RPMI7951 (cell line): Measurements from ENCODE around the gene DOCK1. TPM values are rescaled to one million over a fixed set of nuclear protein-coding genes. Genes with fewer than 3 reads are reported as not detected.

Source experiments
- DNase-seq: peaks from one replicate; pipeline ENCODE4 v3.0.0-alpha.2; 2012; ENCODE audit warnings: low read depth
- total RNA-seq: library from RNA; depleted of rRNA; stranded (reverse); fragments of >200 nt; shearing (Covaris generic); gene quantifications from 2 replicates; pipeline ENCODE4 v1.2.3, GENCODE V29; 2014

Gene DOCK1
- total RNA-seq, 1 experiment from 2014 or later: 15.7 TPM

- no peak for DNase-seq
Observed at GRCh38 chr10:127135844-127136577, 230.8 kb downstream of the DOCK1 start.

- no peak for DNase-seq
Observed at GRCh38 chr10:127137391-127137790, 232.2 kb downstream of the DOCK1 start.

DNA sequence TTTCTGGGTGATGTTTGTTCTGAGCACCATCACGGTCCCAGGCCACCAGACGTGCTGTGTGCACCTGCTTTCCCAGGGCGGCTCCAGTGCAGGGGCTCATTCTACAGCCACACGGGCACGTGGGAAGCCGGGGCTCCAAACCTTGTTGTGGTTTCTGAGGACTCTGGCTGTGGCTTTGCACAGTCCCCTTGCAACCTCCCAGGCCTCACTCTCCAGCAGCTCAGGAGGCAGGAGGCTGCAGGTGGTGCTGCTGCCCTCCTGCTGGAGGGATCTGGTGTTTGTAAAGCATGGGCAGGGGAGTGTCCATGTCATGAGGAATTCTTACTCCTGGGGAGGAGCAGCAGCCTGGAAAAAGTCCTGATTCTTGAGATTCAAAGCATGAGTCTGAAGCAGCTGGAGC, 236.9 kb downstream of the DOCK1 start:
- DNase-seq: no peak

DNA sequence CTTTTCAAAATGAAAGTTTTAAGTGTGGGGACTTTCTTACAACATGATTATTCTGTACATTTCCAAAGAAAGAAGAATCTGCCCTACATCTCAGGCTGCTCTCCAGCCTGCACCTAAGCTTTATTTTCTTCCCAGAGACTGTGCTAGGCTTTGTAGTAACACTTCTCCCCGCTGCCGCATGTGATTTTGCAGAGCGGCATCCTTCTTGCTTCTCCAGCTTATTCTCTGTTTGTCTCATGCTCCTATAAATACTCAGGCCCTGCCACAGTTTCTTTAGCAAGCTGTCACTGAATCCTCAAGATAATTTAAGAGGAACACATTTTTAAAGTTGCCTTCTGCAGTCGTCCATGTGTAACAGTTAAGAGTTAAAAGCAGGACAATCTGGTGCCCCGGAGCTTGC, 237.6 kb downstream of the DOCK1 start:
- no peak for DNase-seq

- peak; percentile 74 for DNase-seq
Observed at GRCh38 chr10:127145173-127145572, 239.9 kb downstream of the DOCK1 start.

- DNase-seq: no peak
Observed at GRCh38 chr10:127146661-127147060, 241.4 kb downstream of the DOCK1 start.

- peak; percentile 87 for DNase-seq
Observed at GRCh38 chr10:127148066-127148932, 243.1 kb downstream of the DOCK1 start.

GRCh38 chr10:127148933-127149220, 243.6 kb downstream of the DOCK1 start:
- DNase-seq: peak; percentile 76

DNA sequence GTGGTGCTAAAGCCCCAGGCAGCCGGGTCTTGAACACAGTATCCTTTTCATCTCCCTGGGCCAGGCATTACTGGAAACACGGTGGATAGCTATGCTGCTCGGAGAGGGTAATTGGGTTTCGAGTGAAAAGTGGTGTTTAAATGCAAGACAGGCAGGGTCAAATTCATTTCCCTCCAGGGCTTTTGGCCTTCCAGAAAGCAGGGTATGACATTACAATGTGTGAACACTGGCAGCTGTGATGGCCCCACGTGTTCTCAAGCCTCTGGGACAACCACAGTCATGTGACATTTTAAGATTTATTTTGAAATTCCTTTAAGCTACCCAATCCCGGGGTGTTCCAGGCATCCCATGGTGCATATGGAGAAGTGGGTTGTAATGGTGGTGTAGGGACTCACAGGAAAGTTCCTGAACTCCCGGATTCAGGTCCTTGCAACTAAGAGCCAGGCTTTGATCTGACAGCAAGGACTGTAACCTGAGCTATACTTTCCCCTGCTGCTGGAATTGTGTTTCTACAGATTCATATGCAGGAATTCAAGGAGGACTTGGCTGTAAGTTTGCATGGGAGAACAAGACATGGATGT, 244.4 kb downstream of the DOCK1 start:
- peak; percentile 90 for DNase-seq

DNA sequence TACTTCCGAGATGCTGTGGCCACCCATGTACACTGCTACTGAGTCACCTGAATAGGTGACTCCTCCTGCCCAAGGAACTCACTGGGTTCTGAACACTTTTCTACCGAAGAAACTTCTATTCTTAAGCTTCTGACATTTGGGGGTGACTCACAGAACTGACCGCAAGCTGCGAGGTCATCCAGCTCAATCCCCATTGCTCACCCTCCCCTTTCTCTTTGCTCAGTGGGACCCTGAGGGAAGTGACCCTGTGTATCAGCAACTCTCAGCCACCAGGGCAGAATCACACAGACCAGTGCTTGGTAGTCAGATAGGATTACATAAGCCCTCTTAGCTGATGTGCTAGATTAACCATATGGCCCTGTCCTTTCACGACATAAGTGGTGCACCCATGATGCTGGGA, 244.9 kb downstream of the DOCK1 start:
- peak; percentile 82 for DNase-seq

- DNase-seq: no peak
Observed at GRCh38 chr10:127151541-127151940, 246.3 kb downstream of the DOCK1 start.

- no peak for DNase-seq
Observed at GRCh38 chr10:127151981-127152699, 246.9 kb downstream of the DOCK1 start.

DNA sequence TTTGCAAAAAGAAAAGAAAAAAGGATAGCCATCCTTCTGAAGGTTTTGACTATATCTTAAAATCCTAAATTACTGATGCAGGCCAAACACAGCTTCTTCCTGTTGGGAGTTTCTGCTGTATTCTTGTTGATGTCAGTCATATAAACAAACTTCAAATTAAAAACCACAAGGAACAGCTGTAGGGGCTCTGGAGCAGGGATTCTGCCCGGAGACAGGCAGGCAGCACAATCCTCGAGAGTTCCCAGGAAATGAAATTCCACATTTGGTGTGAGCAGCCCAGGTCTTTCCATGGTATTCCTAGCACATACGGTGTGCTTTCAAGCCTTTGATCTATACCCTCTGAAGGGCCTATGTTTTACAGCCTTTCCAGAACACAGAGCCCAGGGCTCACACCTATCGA, 248.0 kb downstream of the DOCK1 start:
- peak; percentile 32 for DNase-seq

DNA sequence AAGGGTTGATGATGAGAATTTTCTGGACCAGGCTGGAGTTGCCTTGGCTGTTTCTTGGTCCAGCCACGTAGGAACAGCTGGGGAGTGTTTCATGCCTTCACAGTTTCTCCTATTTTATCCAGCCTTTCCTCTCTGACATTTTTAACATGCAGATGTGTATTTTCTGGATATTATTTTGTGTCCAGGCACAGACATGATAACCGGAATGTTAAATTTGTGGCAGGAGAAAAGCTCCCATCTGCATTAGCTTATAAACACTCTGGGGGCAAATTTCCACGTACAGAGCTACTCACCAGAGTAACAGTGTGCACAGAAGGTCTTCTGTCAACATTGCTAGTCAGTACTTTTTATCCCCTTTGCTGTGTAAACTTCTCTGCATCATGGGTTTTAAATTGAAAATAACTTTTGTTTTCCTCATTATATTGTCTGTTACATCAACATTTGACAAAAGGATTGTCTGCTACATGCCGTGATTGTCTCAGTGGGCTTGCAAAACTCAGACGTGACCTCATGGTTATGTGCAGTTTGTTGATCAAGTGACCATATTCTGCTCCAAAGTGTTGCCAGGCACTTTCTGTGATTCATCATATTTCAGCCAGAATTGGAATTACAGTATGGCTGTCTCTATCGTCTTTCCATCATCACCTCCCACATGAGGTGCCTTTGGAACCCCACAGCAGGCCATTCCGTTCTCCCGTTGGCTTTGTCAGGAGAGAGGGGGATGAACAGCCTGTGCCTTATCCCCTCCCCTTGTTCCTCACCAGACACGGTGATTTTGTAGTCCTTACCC, 249.8 kb downstream of the DOCK1 start:
- no peak for DNase-seq

DNA sequence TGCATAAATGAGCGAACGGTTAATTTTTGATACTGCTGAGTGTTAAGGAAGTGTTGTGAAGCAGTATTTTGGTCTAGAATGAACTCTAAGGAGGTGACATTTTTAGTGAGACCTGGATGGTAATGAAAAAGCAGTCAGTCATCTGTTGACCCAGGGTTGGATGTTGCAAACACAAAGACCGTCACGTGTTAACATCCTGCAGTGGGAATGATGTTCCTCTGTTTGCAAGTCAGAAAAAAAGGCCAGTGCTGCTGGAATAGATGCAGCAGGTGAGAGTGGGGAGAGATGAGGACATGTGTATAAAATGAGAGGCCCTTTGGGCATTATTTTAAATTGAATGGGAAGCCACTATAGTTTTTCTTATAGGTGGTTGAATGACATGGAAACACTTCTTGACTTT, 251.9 kb downstream of the DOCK1 start:
- no peak for DNase-seq

GRCh38 chr10:127157506-127158200, 252.4 kb downstream of the DOCK1 start:
- peak; percentile 7 for DNase-seq

- no peak for DNase-seq
Observed at GRCh38 chr10:127158662-127159061, 253.4 kb downstream of the DOCK1 start.

DNA sequence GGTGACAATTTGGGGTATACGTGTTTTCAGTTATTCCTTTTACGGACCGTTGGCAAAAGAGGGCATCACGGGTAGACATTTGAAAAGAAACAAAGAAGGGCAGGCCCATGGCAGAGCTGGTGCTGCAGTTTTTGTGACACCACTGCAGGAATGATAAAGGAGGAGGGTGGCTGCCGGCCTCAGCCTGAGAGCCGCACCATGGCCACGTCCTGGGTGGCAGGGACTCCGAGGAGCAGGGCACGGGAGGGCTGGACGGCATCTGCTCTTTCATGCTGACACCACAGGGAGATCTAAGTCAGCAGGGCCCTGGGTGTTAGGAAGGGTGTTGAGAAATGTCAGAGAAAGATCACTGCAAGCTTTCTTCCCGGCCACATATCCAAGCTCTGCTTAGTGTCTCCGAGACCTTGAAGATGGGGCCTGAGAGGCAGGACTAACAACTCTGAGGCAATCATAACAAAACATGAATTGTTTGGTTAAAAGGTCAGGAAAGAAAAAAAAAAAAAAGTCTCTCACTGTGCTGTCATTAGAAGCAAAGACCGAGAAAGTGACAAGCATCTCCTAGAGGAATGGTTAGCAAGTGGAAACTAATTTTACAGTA, 254.5 kb downstream of the DOCK1 start:
- no peak for DNase-seq

- DNase-seq: no peak
Observed at GRCh38 chr10:127161482-127161881, 256.3 kb downstream of the DOCK1 start.

DNA sequence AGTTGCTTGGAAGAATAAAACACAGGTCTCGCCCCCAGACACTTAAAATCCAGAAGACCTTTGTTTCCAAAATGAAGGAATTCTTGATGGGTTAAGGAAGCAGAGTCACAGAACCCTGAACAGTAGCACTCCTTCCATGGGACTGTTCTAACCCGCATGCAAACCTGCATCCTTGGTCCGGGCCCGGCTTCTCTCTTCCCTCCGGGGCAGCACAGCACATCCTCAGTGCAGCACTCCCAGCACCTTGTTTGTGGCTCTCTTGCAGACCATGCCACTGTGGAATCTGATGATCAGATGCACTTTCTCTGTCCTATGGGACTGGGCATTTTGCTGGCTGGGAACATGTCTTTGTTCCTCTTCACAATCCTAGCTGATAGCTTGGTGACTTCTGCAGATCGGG, 257.6 kb downstream of the DOCK1 start:
- no peak for DNase-seq
